Parathyroid adenoma (tissue), 2 donors: Measurements from ENCODE around the gene NELFB.

Experiments used
- H2AFZ ChIP-seq: fragments of 300-600 bp; sonication (generic); one replicate; pipeline ENCODE4 v1.7.0; 2017; ENCODE audit warnings: antibody characterized with exemption, mild to moderate bottlenecking
- H3K27ac ChIP-seq: fragments of 300-600 bp; sonication (generic); one replicate; pipeline ENCODE4 v1.7.0; 2017
- H3K27me3 ChIP-seq: fragments of 300-600 bp; sonication (generic); one replicate; pipeline ENCODE4 v1.7.0; 2017; ENCODE audit warnings: low read length; ENCODE audit not compliant: control insufficient read depth, insufficient read depth
- H3K36me3 ChIP-seq: fragments of 300-600 bp; sonication (generic); one replicate; pipeline ENCODE4 v1.7.0; 2017; ENCODE audit warnings: low read length; ENCODE audit not compliant: control insufficient read depth, insufficient read depth
- H3K4me1 ChIP-seq: fragments of 300-600 bp; sonication (generic); one replicate; pipeline ENCODE4 v1.7.0; 2017; ENCODE audit warnings: control low read depth
- H3K4me2 ChIP-seq: fragments of 300-600 bp; sonication (generic); one replicate; pipeline ENCODE4 v1.7.0; 2017; ENCODE audit warnings: low read length
- H3K4me3 ChIP-seq: fragments of 300-600 bp; sonication (generic); one replicate; pipeline ENCODE4 v1.7.0; 2017; ENCODE audit warnings: low read depth, low read length
- H3K79me2 ChIP-seq: fragments of 300-600 bp; sonication (generic); one replicate; pipeline ENCODE4 v1.7.0; 2017; ENCODE audit warnings: control low read depth
- H3K9ac ChIP-seq: fragments of 300-600 bp; sonication (generic); one replicate; pipeline ENCODE4 v1.7.0; 2017; ENCODE audit warnings: mild to moderate bottlenecking
- H3K9me3 ChIP-seq: fragments of 300-600 bp; sonication (generic); one replicate; pipeline ENCODE4 v1.7.0; 2017; ENCODE audit warnings: low read length; ENCODE audit not compliant: control insufficient read depth
- CTCF ChIP-seq: fragments of 300-600 bp; sonication (generic); IDR thresholded peaks from one replicate; pipeline ENCODE4 v1.7.0; 2017; ENCODE audit warnings: antibody characterized with exemption, mild to moderate bottlenecking
- donor health status: primary hyperparathyroidism.

Gene NELFB

DNA sequence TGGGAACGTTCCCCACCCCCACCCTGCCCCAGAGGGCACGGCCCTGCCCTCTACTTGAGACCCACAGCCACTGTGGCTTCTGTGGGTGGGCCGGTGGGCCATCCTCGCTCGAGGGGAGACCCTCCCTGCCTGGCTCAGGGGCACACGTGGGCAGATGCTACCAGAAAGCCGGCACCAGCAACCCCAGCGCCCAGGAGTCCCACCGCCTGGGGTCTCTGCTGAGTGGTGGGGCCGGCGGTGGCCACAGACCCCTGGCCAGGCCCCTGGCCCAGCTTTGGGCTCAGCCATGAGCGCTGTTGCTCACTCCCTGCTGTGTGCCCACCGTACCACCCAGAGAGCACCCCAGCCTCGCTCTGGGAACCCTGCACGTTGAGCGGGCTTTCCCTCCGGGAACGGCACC lies 63.5 kb downstream of the NELFB start:
- Histone ChIP-seq H2AFZ (no peak overlapping the region), H3K36me3 (no peaks in the 10 kb centered on the region), H3K27ac (no peak overlapping the region), H3K9ac (no peak overlapping the region), H3K27me3 (no peaks in the 10 kb centered on the region), H3K9me3 (no peaks in the 10 kb centered on the region), H3K79me2 (no peaks in the 10 kb centered on the region), H3K4me2 (no peak overlapping the region), H3K4me1 (no peaks in the 10 kb centered on the region), H3K4me3 (no peak overlapping the region)
- TF ChIP-seq CTCF, result no peak

GRCh38 chr9:137319011-137319738 lies 64.0 kb downstream of the NELFB start:
- TF ChIP-seq CTCF, result no peak
- no peak overlapping the region for H3K27ac ChIP-seq
- no peaks in the 10 kb centered on the region for H3K27me3 ChIP-seq
- no peak overlapping the region for H3K4me2 ChIP-seq
- no peak overlapping the region for H3K9ac ChIP-seq
- no peaks in the 10 kb centered on the region for H3K36me3 ChIP-seq
- no peak overlapping the region for H2AFZ ChIP-seq
- no peaks in the 10 kb centered on the region for H3K4me1 ChIP-seq
- no peak overlapping the region for H3K4me3 ChIP-seq
- no peaks in the 10 kb centered on the region for H3K9me3 ChIP-seq
- H3K79me2 ChIP-seq, result no peaks in the 10 kb centered on the region

- H3K4me2 ChIP-seq, result no peak overlapping the region
- no peaks in the 10 kb centered on the region for H3K4me1 ChIP-seq
- H3K79me2 ChIP-seq, result no peaks in the 10 kb centered on the region
- H3K4me3 ChIP-seq, result no peak overlapping the region
- H3K9ac ChIP-seq, result no peak overlapping the region
- H3K36me3 ChIP-seq, result no peaks in the 10 kb centered on the region
- no peak for TF ChIP-seq CTCF
- H3K9me3 ChIP-seq, result no peaks in the 10 kb centered on the region
- H3K27ac ChIP-seq, result no peak overlapping the region
- H3K27me3 ChIP-seq, result no peaks in the 10 kb centered on the region
- H2AFZ ChIP-seq, result no peak overlapping the region
Measured at GRCh38 chr9:137319739-137320551, 64.8 kb downstream of the NELFB start.

GRCh38 chr9:137320555-137321384 lies 65.6 kb downstream of the NELFB start:
- H3K79me2 ChIP-seq, result no peaks in the 10 kb centered on the region
- no peak for TF ChIP-seq CTCF
- no peak overlapping the region for H2AFZ ChIP-seq
- H3K27me3 ChIP-seq, result no peaks in the 10 kb centered on the region
- no peaks in the 10 kb centered on the region for H3K4me1 ChIP-seq
- H3K4me3 ChIP-seq, result no peak overlapping the region
- no peak overlapping the region for H3K4me2 ChIP-seq
- H3K9ac ChIP-seq, result no peak overlapping the region
- H3K9me3 ChIP-seq, result no peaks in the 10 kb centered on the region
- H3K36me3 ChIP-seq, result no peaks in the 10 kb centered on the region
- H3K27ac ChIP-seq, result no peak overlapping the region
